Prostate gland (tissue), 2 donors: ENCODE results near the gene TASOR2. TPM values are rescaled to one million over a fixed set of nuclear protein-coding genes. Genes with fewer than 3 reads are reported as not detected.

Source experiments
- DNase-seq: peaks from one replicate; pipeline ENCODE4 v3.0.0-alpha.2; 2019; ENCODE audit warnings: low spot score
- H3K27ac ChIP-seq, 2 donors: fragments of 200-600 bp; sonication (generic); 2 replicates each; pipeline ENCODE4 v1.5.1; 2017 to 2019
- H3K27me3 ChIP-seq: fragments of 200-600 bp; sonication (generic); replicated peaks from 2 replicates; pipeline ENCODE4 v1.5.1; 2019; ENCODE audit not compliant: insufficient read depth
- H3K36me3 ChIP-seq, 2 donors: fragments of 200-600 bp; sonication (generic); 1 replicate in 1 of 2; 2 replicates in 1 of 2; pipeline versions ENCODE4 v1.5.1 to v1.8.1; 2017 to 2019
- H3K4me1 ChIP-seq: fragments of 200-600 bp; sonication (generic); replicated peaks from 2 replicates; pipeline ENCODE4 v1.5.1; 2019
- H3K4me3 ChIP-seq, 2 donors: fragments of 200-600 bp; sonication (generic); 2 replicates each; pipeline ENCODE4 v1.5.1; 2017 to 2019
- H3K9me3 ChIP-seq: fragments of 200-600 bp; sonication (generic); 2 replicates; pipeline ENCODE4 v1.5.1; 2017
- CTCF ChIP-seq, 4 experiments: fragments of 200-600 bp in 2 of 4; fragments of 450-650 bp in 2 of 4; sonication (generic) in 2 of 4; IDR thresholded peaks; 1 replicate in 3 of 4; 2 replicates in 1 of 4; pipeline ENCODE4 v1.5.1; 2016 to 2019; ENCODE audit warnings: antibody characterized with exemption in 4 of 4, mild to moderate bottlenecking in 2 of 4, moderate library complexity in 2 of 4
- POLR2A ChIP-seq: fragments of 450-650 bp; IDR thresholded peaks from one replicate; pipeline ENCODE4 v1.6.1; 2016; ENCODE audit warnings: antibody characterized with exemption, mild to moderate bottlenecking
- POLR2AphosphoS5 ChIP-seq: sonication (generic); formaldehyde crosslinking; IDR thresholded peaks from one replicate; pipeline ENCODE4 v1.6.1; 2017; ENCODE audit warnings: antibody characterized with exemption
- WGBS: methylation state at CpG from one replicate; pipeline ENCODE4 v1.1.5; 2018; 5-methylcytosine and 5-hydroxymethylcytosine counted together
- intact Hi-C: fragments of 100-400 bp; cut with DNase I; formaldehyde crosslinking; loops from one replicate; pipeline ENCODE4 v1.14.2; 2022
- total RNA-seq, 2 donors: library from RNA; depleted of rRNA; stranded (reverse); fragments of >200 nt; gene quantifications; one replicate each; pipeline ENCODE4 v1.1.0, GENCODE V29; 2016

Gene TASOR2
- total RNA-seq, 2 donors from 2014 or later: 55.0 to 97.9 TPM

GRCh38 chr10:5710859-5711258 lies 26.2 kb downstream of the TASOR2 start:
- Histone ChIP-seq H3K27ac (no peak overlapping the region), H3K27me3 (no peaks in the 10 kb centered on the region), H3K4me1 (no peaks in the 10 kb centered on the region), H3K9me3 (no peaks in the 10 kb centered on the region), H3K36me3 (no peaks in the 10 kb centered on the region), H3K4me3 (no peak overlapping the region)
- intact Hi-C loops: no loop called here
- TF ChIP-seq POLR2AphosphoS5: no peak
- no peak for TF ChIP-seq CTCF (IDR thresholded peaks at IDR 0.05)
- no peak for TF ChIP-seq POLR2A
- WGBS: 63% methylated on average over 1 of the region's 1 CpG
- DNase-seq: no peak

GRCh38 chr10:5711642-5712041 lies 27.0 kb downstream of the TASOR2 start:
- no peaks in the 10 kb centered on the region for H3K27me3 ChIP-seq
- H3K36me3 ChIP-seq: no peaks in the 10 kb centered on the region
- intact Hi-C loops: no loop called here
- TF ChIP-seq POLR2A (no peak), POLR2AphosphoS5 (no peak), CTCF (IDR thresholded peaks at IDR 0.05) (no peak)
- DNase-seq: no peak
- no peaks in the 10 kb centered on the region for H3K9me3 ChIP-seq
- no peak overlapping the region for H3K4me3 ChIP-seq
- WGBS: 56% methylated on average over 4 of the region's 4 CpGs
- H3K4me1 ChIP-seq: no peaks in the 10 kb centered on the region
- H3K27ac ChIP-seq: no peak overlapping the region

GRCh38 chr10:5719546-5719945 lies 34.9 kb downstream of the TASOR2 start:
- Histone ChIP-seq H3K4me1 (no peaks in the 10 kb centered on the region), H3K27ac (no peak overlapping the region), H3K36me3 (no peaks in the 10 kb centered on the region), H3K9me3 (no peaks in the 10 kb centered on the region), H3K27me3 (no peaks in the 10 kb centered on the region), H3K4me3 (no peak overlapping the region)
- no peak for DNase-seq
- no peak for TF ChIP-seq POLR2A
- no peak for TF ChIP-seq CTCF (IDR thresholded peaks at IDR 0.05)
- intact Hi-C loops: no loop called here
- WGBS: 84% methylated on average over 3 of the region's 3 CpGs

- no peaks in the 10 kb centered on the region for H3K4me1 ChIP-seq
- H3K27ac ChIP-seq: no peak overlapping the region
- H3K36me3 ChIP-seq: no peaks in the 10 kb centered on the region
- TF ChIP-seq POLR2A (no peak), CTCF (IDR thresholded peaks at IDR 0.05) (no peak), POLR2AphosphoS5 (no peak)
- 91% methylated on average over 7 of the region's 7 CpGs for WGBS
- H3K4me3 ChIP-seq: no peak overlapping the region
- no peak for DNase-seq
- H3K27me3 ChIP-seq: no peaks in the 10 kb centered on the region
- intact Hi-C loops: no loop called here
- no peaks in the 10 kb centered on the region for H3K9me3 ChIP-seq
Observed at GRCh38 chr10:5720182-5720581, 35.5 kb downstream of the TASOR2 start.

GRCh38 chr10:5723692-5724091 lies 39.1 kb downstream of the TASOR2 start:
- no peak overlapping the region for H3K4me3 ChIP-seq
- DNase-seq: no peak
- H3K27me3 ChIP-seq: no peaks in the 10 kb centered on the region
- WGBS: 61% methylated on average over 2 of the region's 2 CpGs
- H3K9me3 ChIP-seq: no peaks in the 10 kb centered on the region
- no peak overlapping the region for H3K27ac ChIP-seq
- TF ChIP-seq CTCF (IDR thresholded peaks at IDR 0.05): no peak
- TF ChIP-seq POLR2A: no peak
- TF ChIP-seq POLR2AphosphoS5: no peak
- H3K4me1 ChIP-seq: no peaks in the 10 kb centered on the region
- no peaks in the 10 kb centered on the region for H3K36me3 ChIP-seq
- intact Hi-C loops: no loop called here
